GM12873 (cell line): ENCODE results near the gene UBE2B.
A peak's percentile ranks its signal among the peaks of the same experiment; 100 is the strongest.

ENCODE experiments used
- TF ChIP-seq, protein P1 (sequence below): IDR thresholded peaks from 2 replicates; pipeline ENCODE4 v1.5.1; 2012; ENCODE audit warnings: low read depth, mild to moderate bottlenecking, moderate library complexity, low read length, control low read depth; ENCODE audit not compliant: insufficient read depth; ENCODE audit errors: missing control alignments

UBE2B gene

DNA sequence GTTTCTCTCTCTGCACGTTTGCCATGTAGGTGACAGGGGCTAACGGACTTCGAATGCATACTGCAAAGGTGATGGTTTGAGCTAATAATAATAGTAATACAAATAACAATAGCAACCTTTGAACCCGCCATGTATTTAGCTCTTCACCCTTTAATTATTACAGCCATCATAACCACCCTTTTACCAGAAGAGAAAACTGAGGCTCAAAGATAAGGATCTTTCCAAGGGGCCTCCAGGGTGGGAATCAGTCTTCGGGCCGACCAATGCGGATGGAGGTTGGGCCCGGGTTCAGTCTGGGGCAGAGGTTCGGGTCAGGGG is 39.8 kb downstream of the UBE2B start:
- TF ChIP-seq, protein P1, sequence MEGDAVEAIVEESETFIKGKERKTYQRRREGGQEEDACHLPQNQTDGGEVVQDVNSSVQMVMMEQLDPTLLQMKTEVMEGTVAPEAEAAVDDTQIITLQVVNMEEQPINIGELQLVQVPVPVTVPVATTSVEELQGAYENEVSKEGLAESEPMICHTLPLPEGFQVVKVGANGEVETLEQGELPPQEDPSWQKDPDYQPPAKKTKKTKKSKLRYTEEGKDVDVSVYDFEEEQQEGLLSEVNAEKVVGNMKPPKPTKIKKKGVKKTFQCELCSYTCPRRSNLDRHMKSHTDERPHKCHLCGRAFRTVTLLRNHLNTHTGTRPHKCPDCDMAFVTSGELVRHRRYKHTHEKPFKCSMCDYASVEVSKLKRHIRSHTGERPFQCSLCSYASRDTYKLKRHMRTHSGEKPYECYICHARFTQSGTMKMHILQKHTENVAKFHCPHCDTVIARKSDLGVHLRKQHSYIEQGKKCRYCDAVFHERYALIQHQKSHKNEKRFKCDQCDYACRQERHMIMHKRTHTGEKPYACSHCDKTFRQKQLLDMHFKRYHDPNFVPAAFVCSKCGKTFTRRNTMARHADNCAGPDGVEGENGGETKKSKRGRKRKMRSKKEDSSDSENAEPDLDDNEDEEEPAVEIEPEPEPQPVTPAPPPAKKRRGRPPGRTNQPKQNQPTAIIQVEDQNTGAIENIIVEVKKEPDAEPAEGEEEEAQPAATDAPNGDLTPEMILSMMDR = no peak

DNA sequence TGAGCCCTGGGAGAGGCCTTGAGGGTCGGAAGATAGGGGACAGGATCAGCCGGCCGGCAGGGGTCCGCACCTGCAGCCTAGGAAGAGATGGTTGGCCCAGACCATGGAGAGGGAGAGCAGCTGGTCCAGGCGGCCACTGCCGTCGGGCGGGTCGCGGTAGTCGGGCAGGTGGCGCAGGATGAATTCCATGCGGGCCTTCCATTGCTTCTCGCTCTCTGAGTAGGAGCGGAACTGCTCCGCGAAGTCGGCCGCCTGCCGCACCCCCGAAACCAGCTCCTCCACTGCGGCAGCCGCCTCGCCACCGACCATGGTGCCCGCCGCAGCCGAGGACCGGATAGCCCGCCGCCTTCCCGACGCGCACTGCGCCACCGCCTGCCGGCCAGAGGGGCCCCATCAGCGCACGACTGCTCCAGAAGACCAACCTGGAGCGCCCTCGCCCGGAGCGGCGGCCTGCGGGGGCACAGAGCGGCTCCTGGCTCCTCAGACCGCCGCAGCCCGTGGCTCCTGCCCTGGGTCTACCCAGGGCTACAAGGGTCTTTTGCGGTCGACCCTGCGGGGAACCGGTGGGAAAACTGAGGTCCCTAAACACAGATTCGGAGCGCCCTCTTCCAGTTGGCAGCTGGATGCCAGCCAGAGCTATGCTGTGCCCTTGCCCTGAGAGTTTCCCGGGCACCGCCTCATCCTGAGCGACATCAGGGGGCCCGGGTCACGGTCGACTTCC is 40.3 kb downstream of the UBE2B start, which contains the start of gene CDKN2AIPNL:
TSS of gene CDKN2AIPNL (minus strand) at position 336 of the 721 bp plus-strand sequence. CDS start at position 309, 27 bp downstream.
- TF ChIP-seq, protein P1 = peak; percentile 76

DNA sequence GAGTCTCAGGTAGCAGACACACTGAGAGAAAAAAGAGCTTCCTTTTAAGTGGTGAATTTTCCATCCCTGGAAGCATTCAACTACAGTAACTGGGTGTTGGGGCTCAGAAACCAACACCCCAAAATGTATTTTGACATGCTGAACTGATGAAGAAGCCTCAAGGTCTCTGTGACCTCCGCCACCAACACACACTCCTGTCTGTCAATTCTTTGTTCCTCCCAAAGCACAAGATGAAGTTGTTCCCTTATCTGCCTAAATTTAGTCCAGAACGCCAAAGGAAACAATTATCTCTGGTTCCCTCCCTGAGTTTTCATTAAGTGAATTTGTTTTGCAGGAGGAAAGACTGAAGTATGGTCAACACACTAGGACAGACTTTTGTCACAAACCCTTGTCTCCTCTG is 41.7 kb downstream of the UBE2B start:
- TF ChIP-seq, protein P1 = no peak

DNA sequence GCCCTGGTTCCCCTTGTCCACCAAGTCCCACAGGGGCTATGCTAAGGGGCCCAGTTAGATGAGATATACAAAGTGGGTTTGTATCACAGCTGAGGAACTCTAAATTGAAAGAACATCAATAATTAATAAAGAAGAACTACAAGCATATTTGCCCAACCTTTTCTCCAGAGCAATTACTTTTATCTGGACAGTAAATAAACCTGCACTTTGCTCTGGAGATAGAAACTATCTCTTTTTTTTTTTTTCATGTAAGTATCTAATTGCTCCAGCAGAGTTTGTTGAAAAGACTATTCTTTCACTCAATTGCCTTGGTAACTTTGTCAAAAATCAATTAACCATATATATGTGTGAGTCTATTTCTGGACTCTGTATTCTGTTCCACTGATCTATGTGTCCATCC is 46.3 kb downstream of the UBE2B start:
- TF ChIP-seq, protein P1 = no peak

DNA sequence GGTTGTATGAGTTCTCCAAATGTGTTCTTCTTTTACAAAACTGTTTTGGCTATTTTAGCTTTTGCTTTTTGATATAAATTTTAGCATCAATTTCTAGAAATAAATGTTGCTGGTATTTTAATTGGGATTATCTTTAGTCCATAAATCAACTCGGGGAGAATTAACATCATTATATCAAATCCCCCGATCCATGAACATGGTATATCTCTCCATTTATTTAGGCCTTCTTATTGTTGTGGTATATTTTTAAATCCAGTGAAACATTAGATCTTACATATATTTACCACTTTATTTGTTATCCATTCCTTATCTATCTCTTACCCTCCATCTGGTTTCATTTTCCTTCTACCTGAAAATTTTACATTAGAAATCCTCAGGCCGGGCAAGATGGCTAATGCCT is 47.6 kb downstream of the UBE2B start:
- TF ChIP-seq, protein P1 = no peak

DNA sequence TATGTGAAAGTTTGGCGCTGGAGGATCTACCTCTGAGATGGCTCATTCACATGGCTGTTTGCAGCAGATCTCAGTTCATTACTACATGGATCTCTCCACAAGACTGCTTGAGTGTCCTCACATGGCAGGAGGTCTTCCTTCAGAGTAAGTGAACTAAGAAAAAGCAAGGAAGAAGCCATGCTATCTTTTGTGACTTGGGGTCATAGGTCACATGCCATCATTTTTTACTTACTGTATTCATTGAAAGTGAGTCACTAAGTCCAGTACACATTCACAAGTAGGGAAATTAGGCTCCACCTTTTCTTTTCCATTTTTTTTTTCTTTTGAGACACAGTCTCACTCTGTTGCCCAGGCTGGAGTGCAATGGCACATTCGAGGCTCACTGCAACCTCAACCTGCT is 49.0 kb downstream of the UBE2B start:
- TF ChIP-seq, protein P1 = no peak

DNA sequence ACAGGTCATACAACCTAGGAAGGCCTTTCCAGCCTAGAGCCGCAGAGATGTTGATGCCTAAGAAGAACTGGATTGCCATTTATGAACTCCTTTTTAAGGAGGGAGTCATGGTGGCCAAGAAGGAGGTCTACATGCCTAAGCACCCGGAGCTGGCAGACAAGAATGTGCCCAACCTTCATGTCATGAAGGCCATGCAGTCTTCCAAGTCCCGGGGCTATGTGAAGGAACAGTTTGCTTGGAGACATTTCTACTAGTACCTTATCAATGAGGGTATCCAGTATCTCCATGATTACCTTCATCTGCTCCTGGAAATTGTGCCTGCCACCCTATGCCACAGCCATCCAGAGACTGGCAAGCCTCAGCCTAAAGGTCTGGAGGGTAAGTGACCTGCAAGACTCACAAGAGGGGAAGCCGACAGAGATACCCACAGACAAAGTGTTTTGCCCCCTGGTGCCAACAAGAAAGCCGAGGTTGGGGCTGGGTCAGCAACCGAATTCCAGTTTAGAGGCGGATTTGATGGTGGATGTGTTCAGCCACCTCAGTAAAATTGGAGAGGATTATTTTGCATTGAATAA is 51.5 kb downstream of the UBE2B start:
- TF ChIP-seq, protein P1 = no peak
